ENCODE measurements around the gene NABP1. TPM values are rescaled to one million over a fixed set of nuclear protein-coding genes. Genes with fewer than 3 reads are reported as not detected.

Gene NABP1
- total RNA-seq, 1 donor = 74.7 TPM

- no peak overlapping the region for H3K4me3 ChIP-seq (ENCODE audit: low read depth, low read length)
- TF ChIP-seq CTCF (IDR thresholded peaks at IDR 0.05; ENCODE audit: insufficient read depth, low read length) = no peak
- DNase-seq (ENCODE audit: low read depth) = peak; percentile 83
These were observed 42.4 kb upstream of the NABP1 start for GRCh38 chr2:191635333-191636234.

GRCh38 chr2:191636235-191636543 is 41.7 kb upstream of the NABP1 start:
- H3K4me3 ChIP-seq (ENCODE audit: low read depth, low read length) = no peak overlapping the region
- DNase-seq (ENCODE audit: low read depth) = peak; percentile 88
- TF ChIP-seq CTCF (IDR thresholded peaks at IDR 0.05; ENCODE audit: insufficient read depth, low read length) = no peak

- DNase-seq (ENCODE audit: low read depth) = no peak
- no peak for TF ChIP-seq CTCF (IDR thresholded peaks at IDR 0.05; ENCODE audit: insufficient read depth, low read length)
- H3K4me3 ChIP-seq (ENCODE audit: low read depth, low read length) = no peak overlapping the region
These were observed 41.4 kb upstream of the NABP1 start for GRCh38 chr2:191636586-191636985.

GRCh38 chr2:191637182-191638078 is 40.5 kb upstream of the NABP1 start:
- peak; percentile 85 for DNase-seq (ENCODE audit: low read depth)
- H3K4me3 ChIP-seq (ENCODE audit: low read depth, low read length) = no peak overlapping the region

GRCh38 chr2:191638079-191638801 is 39.7 kb upstream of the NABP1 start:
- DNase-seq (ENCODE audit: low read depth) = no peak
- no peak overlapping the region for H3K4me3 ChIP-seq (ENCODE audit: low read depth, low read length)
- TF ChIP-seq CTCF (IDR thresholded peaks at IDR 0.05; ENCODE audit: insufficient read depth, low read length) = no peak

More at GRCh38 chr2:191637182-191638078, 40.5 kb upstream of the NABP1 start:
- no peak for TF ChIP-seq CTCF (IDR thresholded peaks at IDR 0.05; ENCODE audit: insufficient read depth, low read length)

GRCh38 chr2:191638802-191639172 is 39.1 kb upstream of the NABP1 start:
- TF ChIP-seq CTCF (IDR thresholded peaks at IDR 0.05; ENCODE audit: insufficient read depth, low read length) = no peak
- no peak for DNase-seq (ENCODE audit: low read depth)
- no peak overlapping the region for H3K4me3 ChIP-seq (ENCODE audit: low read depth, low read length)
